Tracheal epithelial cell (primary cell): Measurements from ENCODE around the gene STAT6. TPM values are rescaled to one million over a fixed set of nuclear protein-coding genes. Genes with fewer than 3 reads are reported as not detected.

ENCODE experiments used
- total RNA-seq: library from RNA; depleted of rRNA; stranded (reverse); fragments of >200 nt; gene quantifications from 2 replicates; pipeline ENCODE4 v1.2.1, GENCODE V29; 2014

The STAT6 gene
- total RNA-seq: 49.7 and 76.9 TPM in 2 replicates

GRCh38 chr12:57111031-57111734 lies at the start of gene STAT6:
Gene STAT6 (minus strand): TSS chr12:57111362. CDS start chr12:57108278, 3,084 bp downstream.

GRCh38 chr12:57146961-57147944 lies 36.1 kb upstream of the STAT6 start, which contains the start of gene LRP1-AS:
Gene LRP1-AS (minus strand): TSS chr12:57147619.

GRCh38 chr12:57127726-57128518 lies 16.8 kb upstream of the STAT6 start, which contains the start of gene LRP1:
Gene LRP1 (plus strand): TSS chr12:57128483. CDS start chr12:57128965, 482 bp downstream.

GRCh38 chr12:57088354-57089270 lies 22.6 kb downstream of the STAT6 start, which contains the start of gene NAB2:
Gene NAB2 (plus strand): TSS chr12:57089114. CDS start chr12:57089272, 158 bp downstream.

GRCh38 chr12:57078519-57079404 lies 32.4 kb downstream of the STAT6 start, which contains the start of gene NEMP1:
Gene NEMP1 (minus strand): TSS chr12:57078791. CDS start chr12:57078745, 46 bp downstream.

GRCh38 chr12:57049890-57050289 lies 61.3 kb downstream of the STAT6 start, which contains the start of gene MYO1A:
Gene MYO1A (minus strand): TSS chr12:57050129. CDS start chr12:57048323, 1,806 bp downstream.

Other genes with a start within 250 kb of the STAT6 start
- gene SDR9C7, start 177.0 kb downstream of the STAT6 start, total RNA-seq: not detected in 2 replicates
- gene RDH16, start 153.8 kb downstream of the STAT6 start, total RNA-seq: 0.64 and 0.96 TPM in 2 replicates
- 5.5 and 6.4 TPM in 2 replicates for gene ZBTB39, start 104.8 kb downstream of the STAT6 start, total RNA-seq
- not detected in 2 replicates for gene TAC3, start 94.8 kb downstream of the STAT6 start, total RNA-seq
- gene MYO1A, start 61.2 kb downstream of the STAT6 start, total RNA-seq: under 0.01 TPM in 2 replicates
- gene NEMP1, start 32.6 kb downstream of the STAT6 start, total RNA-seq: 5.1 and 5.3 TPM in 2 replicates
- gene NAB2, start 22.2 kb downstream of the STAT6 start, total RNA-seq: 40.9 and 60.0 TPM in 2 replicates
- 44.5 and 48.4 TPM in 2 replicates for gene LRP1, start 17.1 kb upstream of the STAT6 start, total RNA-seq
- not detected in 2 replicates for gene LRP1-AS, start 36.3 kb upstream of the STAT6 start, total RNA-seq
- gene NXPH4, start 105.4 kb upstream of the STAT6 start, total RNA-seq: 1.9 and 3.8 TPM in 2 replicates
- gene SHMT2, start 118.3 kb upstream of the STAT6 start, total RNA-seq: 306 and 389 TPM in 2 replicates
- gene STAC3, start 139.8 kb upstream of the STAT6 start, total RNA-seq: 1.1 TPM in 1 of 2 replicates, not detected in the other